Measurements from ENCODE around the gene OLFM4.
"Not testable (repeated sequence)": the region's sequence is repeated elsewhere in the genome, so short reads cannot be mapped to it uniquely, and the experiment has no call there.

OLFM4 gene

DNA sequence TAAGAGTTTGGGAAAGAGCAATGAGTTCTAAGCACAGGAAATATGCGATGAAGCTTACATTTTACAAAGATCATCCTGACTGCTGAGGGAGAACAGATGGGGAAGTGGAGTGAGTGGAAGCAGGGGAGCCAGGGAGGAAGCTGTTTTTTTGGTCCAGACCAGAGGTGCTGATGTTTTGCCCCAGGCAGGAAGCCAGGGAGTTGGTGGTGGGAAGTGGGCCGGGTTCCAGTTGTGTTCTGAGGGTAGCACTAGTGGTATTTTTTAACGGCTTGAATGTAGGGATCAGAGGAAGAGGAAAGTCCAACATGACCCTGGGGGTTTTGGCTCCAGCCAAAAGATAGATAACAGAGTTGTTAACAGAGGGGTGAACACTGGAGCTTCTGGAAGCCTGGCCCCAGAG is 20.7 kb upstream of the OLFM4 start:
- Histone ChIP-seq H3K4me1 (ENCODE audit: control insufficient read depth, low read depth, low read length) (no peaks in the 10 kb centered on the region), H3K56ac (ENCODE audit: low read length) (no peak overlapping the region), H2BK120ac (ENCODE audit: low read depth, low read length) (no peak overlapping the region), H3K79me2 (ENCODE audit: control insufficient read depth, insufficient read depth, low read length) (no peaks in the 10 kb centered on the region), H3K4me3 (ENCODE audit: low read length) (no peak overlapping the region), H2AK5ac (ENCODE audit: low read length) (no peak overlapping the region), H3K4me2 (ENCODE audit: low read length) (no peak overlapping the region), H2BK5ac (ENCODE audit: low read length) (no peak overlapping the region), H3K27me3 (ENCODE audit: insufficient read depth, low read length, poor library complexity) (no peaks in the 10 kb centered on the region), H4K8ac (ENCODE audit: low read depth, low read length) (no peak overlapping the region), H3K18ac (ENCODE audit: low read length) (no peak overlapping the region), H4K5ac (ENCODE audit: low read length) (no peak overlapping the region), H3K79me1 (ENCODE audit: low read length) (no peaks in the 10 kb centered on the region), H3K36me3 (ENCODE audit: control insufficient read depth, insufficient read depth, low read length) (no peaks in the 10 kb centered on the region), H3K4ac (ENCODE audit: low read depth, low read length) (no peak overlapping the region), H3K9ac (ENCODE audit: low read length) (no peak overlapping the region), H2BK15ac (replicated peaks; ENCODE audit: low read depth) (no peak overlapping the region), H3K27ac (ENCODE audit: low read depth, low read length) (no peak overlapping the region), H3K23ac (ENCODE audit: low read length) (no peak overlapping the region)
- no CpG with 5 or more reads among the region's 3 CpGs for WGBS (ENCODE audit: extremely low coverage, insufficient coverage, low lambda C conversion rate)
- no peak for DNase-seq

DNA sequence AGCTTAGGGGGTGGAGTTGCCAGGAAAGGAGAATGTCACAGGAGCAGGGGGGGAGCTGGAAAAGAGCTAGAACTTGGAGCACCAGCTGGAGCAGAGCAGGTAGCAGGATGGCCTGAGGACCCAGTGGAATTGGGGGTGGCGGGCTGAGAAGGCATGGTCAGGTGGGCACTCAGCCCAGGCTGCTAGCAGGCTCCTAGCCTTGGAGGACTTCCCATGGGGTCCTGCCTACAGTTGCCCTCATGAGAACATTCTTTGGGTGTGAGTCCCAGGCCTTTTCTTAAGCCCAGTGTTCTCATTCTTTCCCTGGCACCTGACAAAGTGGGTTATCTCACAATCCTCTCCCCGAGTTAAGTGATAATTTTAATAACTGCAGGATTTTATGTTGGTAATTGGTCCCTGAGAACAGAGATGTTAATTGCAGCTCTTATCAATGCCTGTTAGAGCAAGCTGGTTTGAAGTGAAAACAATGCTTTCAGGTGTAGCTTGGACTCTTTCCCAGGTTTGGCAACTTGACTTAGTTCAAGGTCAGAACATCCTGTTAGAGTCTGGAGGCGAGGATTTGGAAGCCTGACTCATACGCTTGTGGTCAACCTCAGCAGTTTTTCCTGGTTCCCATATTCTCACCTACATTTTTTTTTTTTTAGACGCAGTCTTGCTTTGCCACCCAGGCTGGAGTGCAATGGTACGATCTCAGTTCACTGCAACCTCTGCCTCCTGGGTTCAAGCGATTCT is 18.1 kb upstream of the OLFM4 start:
- H3K4me1 ChIP-seq (ENCODE audit: control insufficient read depth, low read depth, low read length) = no peaks in the 10 kb centered on the region
- no CpG with 5 or more reads among the region's 7 CpGs for WGBS (ENCODE audit: extremely low coverage, insufficient coverage, low lambda C conversion rate)
- H3K36me3 ChIP-seq (ENCODE audit: control insufficient read depth, insufficient read depth, low read length) = no peaks in the 10 kb centered on the region

DNA sequence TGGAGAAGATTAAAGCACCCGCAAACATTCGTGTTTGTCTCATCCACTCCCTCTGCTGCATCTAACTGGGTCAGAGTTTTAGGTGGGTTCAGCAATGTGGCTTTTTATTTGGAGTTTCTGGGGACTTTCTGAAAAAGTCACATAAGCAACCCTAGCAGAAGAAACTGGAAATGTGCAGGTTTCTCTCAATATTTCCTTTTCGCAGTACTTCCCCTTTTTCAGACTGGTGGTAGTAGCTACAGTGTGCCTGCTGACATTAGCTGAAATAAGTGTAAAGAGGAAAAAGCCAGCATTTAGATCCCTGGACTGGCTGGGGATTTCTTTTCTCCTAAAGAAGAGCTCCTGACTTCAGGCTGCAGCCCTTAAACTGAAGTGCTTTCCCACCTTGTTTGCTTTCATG is 15.9 kb upstream of the OLFM4 start:
- Histone ChIP-seq H4K8ac (ENCODE audit: low read depth, low read length) (no peak overlapping the region), H3K27ac (ENCODE audit: low read depth, low read length) (no peak overlapping the region), H3K9ac (ENCODE audit: low read length) (no peak overlapping the region), H2BK15ac (replicated peaks; ENCODE audit: low read depth) (no peak overlapping the region), H3K36me3 (ENCODE audit: control insufficient read depth, insufficient read depth, low read length) (no peaks in the 10 kb centered on the region), H3K4me1 (ENCODE audit: control insufficient read depth, low read depth, low read length) (no peaks in the 10 kb centered on the region), H2BK120ac (ENCODE audit: low read depth, low read length) (no peak overlapping the region), H2AK5ac (ENCODE audit: low read length) (no peak overlapping the region), H3K23ac (ENCODE audit: low read length) (no peak overlapping the region), H3K4ac (ENCODE audit: low read depth, low read length) (no peak overlapping the region), H3K27me3 (ENCODE audit: insufficient read depth, low read length, poor library complexity) (no peaks in the 10 kb centered on the region), H2BK5ac (ENCODE audit: low read length) (no peak overlapping the region), H3K79me1 (ENCODE audit: low read length) (no peaks in the 10 kb centered on the region), H4K5ac (ENCODE audit: low read length) (no peak overlapping the region), H3K56ac (ENCODE audit: low read length) (no peak overlapping the region), H3K4me2 (ENCODE audit: low read length) (no peak overlapping the region), H3K4me3 (ENCODE audit: low read length) (no peak overlapping the region), H3K18ac (ENCODE audit: low read length) (no peak overlapping the region), H3K79me2 (ENCODE audit: control insufficient read depth, insufficient read depth, low read length) (no peaks in the 10 kb centered on the region)
- no peak for DNase-seq
- no CpG with 5 or more reads among the region's 3 CpGs for WGBS (ENCODE audit: extremely low coverage, insufficient coverage, low lambda C conversion rate)

More for the DNA sequence above, 18.1 kb upstream of the OLFM4 start:
- Histone ChIP-seq H3K27ac (ENCODE audit: low read depth, low read length) (no peak overlapping the region), H3K79me2 (ENCODE audit: control insufficient read depth, insufficient read depth, low read length) (no peaks in the 10 kb centered on the region), H3K23ac (ENCODE audit: low read length) (no peak overlapping the region), H3K27me3 (ENCODE audit: insufficient read depth, low read length, poor library complexity) (no peaks in the 10 kb centered on the region), H2BK5ac (ENCODE audit: low read length) (no peak overlapping the region), H2BK120ac (ENCODE audit: low read depth, low read length) (no peak overlapping the region), H2AK5ac (ENCODE audit: low read length) (no peak overlapping the region), H4K5ac (ENCODE audit: low read length) (no peak overlapping the region), H3K4ac (ENCODE audit: low read depth, low read length) (no peak overlapping the region), H3K4me3 (ENCODE audit: low read length) (no peak overlapping the region), H3K79me1 (ENCODE audit: low read length) (no peaks in the 10 kb centered on the region), H3K56ac (ENCODE audit: low read length) (no peak overlapping the region), H3K9ac (ENCODE audit: low read length) (no peak overlapping the region), H2BK15ac (replicated peaks; ENCODE audit: low read depth) (no peak overlapping the region), H4K8ac (ENCODE audit: low read depth, low read length) (no peak overlapping the region), H3K4me2 (ENCODE audit: low read length) (no peak overlapping the region), H3K18ac (ENCODE audit: low read length) (no peak overlapping the region)
- no peak for DNase-seq

DNA sequence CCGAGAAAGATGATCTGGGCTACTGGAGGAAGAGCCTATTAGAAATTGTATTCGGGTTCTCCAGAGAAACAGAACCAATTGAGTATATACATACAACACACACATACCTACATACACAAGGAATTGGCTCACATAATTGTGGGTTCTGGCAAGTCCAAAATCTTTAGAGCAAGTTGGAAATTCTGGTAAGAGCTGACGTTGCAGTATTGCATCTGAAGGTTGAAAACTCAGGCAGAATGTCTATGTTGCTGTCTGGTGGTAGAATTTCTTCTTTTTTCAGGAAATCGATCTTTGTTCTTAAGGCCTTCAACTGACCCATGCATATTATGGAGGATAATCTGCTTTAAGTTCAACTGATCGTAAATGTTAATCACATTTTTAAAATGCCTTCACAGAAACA is 15.5 kb upstream of the OLFM4 start:
- Histone ChIP-seq H3K56ac (ENCODE audit: low read length) (no peak overlapping the region), H3K18ac (ENCODE audit: low read length) (no peak overlapping the region), H3K23ac (ENCODE audit: low read length) (no peak overlapping the region), H3K36me3 (ENCODE audit: control insufficient read depth, insufficient read depth, low read length) (no peaks in the 10 kb centered on the region), H4K5ac (ENCODE audit: low read length) (no peak overlapping the region), H3K79me2 (ENCODE audit: control insufficient read depth, insufficient read depth, low read length) (no peaks in the 10 kb centered on the region), H4K8ac (ENCODE audit: low read depth, low read length) (no peak overlapping the region), H2BK120ac (ENCODE audit: low read depth, low read length) (no peak overlapping the region), H3K4me2 (ENCODE audit: low read length) (no peak overlapping the region), H3K4me3 (ENCODE audit: low read length) (no peak overlapping the region), H3K4ac (ENCODE audit: low read depth, low read length) (no peak overlapping the region), H2AK5ac (ENCODE audit: low read length) (no peak overlapping the region), H3K79me1 (ENCODE audit: low read length) (no peaks in the 10 kb centered on the region), H3K27me3 (ENCODE audit: insufficient read depth, low read length, poor library complexity) (no peaks in the 10 kb centered on the region), H2BK15ac (replicated peaks; ENCODE audit: low read depth) (no peak overlapping the region), H2BK5ac (ENCODE audit: low read length) (no peak overlapping the region), H3K9ac (ENCODE audit: low read length) (no peak overlapping the region), H3K4me1 (ENCODE audit: control insufficient read depth, low read depth, low read length) (no peaks in the 10 kb centered on the region), H3K27ac (ENCODE audit: low read depth, low read length) (no peak overlapping the region)
- DNase-seq = no peak
- WGBS (ENCODE audit: extremely low coverage, insufficient coverage, low lambda C conversion rate) = no CpG with 5 or more reads among the region's 5 CpGs

GRCh38 chr13:53014018-53014417 is 14.6 kb upstream of the OLFM4 start:
- H2BK5ac ChIP-seq (ENCODE audit: low read length); H3K79me1 ChIP-seq (ENCODE audit: low read length); H4K5ac ChIP-seq (ENCODE audit: low read length); H3K18ac ChIP-seq (ENCODE audit: low read length); H3K23ac ChIP-seq (ENCODE audit: low read length); H3K4me1 ChIP-seq (ENCODE audit: control insufficient read depth, low read depth, low read length); H3K4me3 ChIP-seq (ENCODE audit: low read length); H2AK5ac ChIP-seq (ENCODE audit: low read length); H3K27ac ChIP-seq (ENCODE audit: low read depth, low read length); H3K4me2 ChIP-seq (ENCODE audit: low read length); H2BK120ac ChIP-seq (ENCODE audit: low read depth, low read length); H3K9ac ChIP-seq (ENCODE audit: low read length); H2BK15ac ChIP-seq (replicated peaks; ENCODE audit: low read depth); H3K27me3 ChIP-seq (ENCODE audit: insufficient read depth, low read length, poor library complexity); H3K79me2 ChIP-seq (ENCODE audit: control insufficient read depth, insufficient read depth, low read length); H4K8ac ChIP-seq (ENCODE audit: low read depth, low read length); H3K4ac ChIP-seq (ENCODE audit: low read depth, low read length); H3K36me3 ChIP-seq (ENCODE audit: control insufficient read depth, insufficient read depth, low read length); DNase-seq; H3K56ac ChIP-seq (ENCODE audit: low read length): not testable (repeated sequence)
- WGBS (ENCODE audit: extremely low coverage, insufficient coverage, low lambda C conversion rate) = no CpG with 5 or more reads among the region's 3 CpGs
